ENCODE results near the gene AGPAT3. TPM values are rescaled to one million over a fixed set of nuclear protein-coding genes. Genes with fewer than 3 reads are reported as not detected.

AGPAT3 gene
- total RNA-seq, 1 experiment from 2014 or later: 13.0 TPM

- Mint-ChIP-seq H3K27ac (no peak overlapping the region), H3K27me3 (ENCODE audit: low read depth) (no peaks in the 10 kb centered on the region), H3K4me3 (no peak overlapping the region), H3K9me3 (no peaks in the 10 kb centered on the region), H3K4me1 (peaks cover 8 to 12% of the 10 kb centered on the region in 2 experiments), H3K36me3 (ENCODE audit: insufficient read depth in 1 of 3, low read depth in 3 of 3) (no peaks in the 10 kb centered on the region)
- Histone ChIP-seq H3K4me1 (ENCODE audit: insufficient read depth, low read length) (no peaks in the 10 kb centered on the region), H4K91ac (ENCODE audit: insufficient read length, low read depth, low read length) (no peak overlapping the region), H3K4me2 (ENCODE audit: insufficient read depth, insufficient read length, low read length) (no peak overlapping the region), H3K23ac (ENCODE audit: insufficient read length, low read depth, low read length) (no peak overlapping the region), H3K9me3 (ENCODE audit: control insufficient read depth, low read depth, low read length) (no peaks in the 10 kb centered on the region), H3K27ac (ENCODE audit: insufficient read length, low read depth, low read length) (no peak overlapping the region), H2BK20ac (ENCODE audit: low read depth, low read length, poor library complexity, severe bottlenecking) (no peak overlapping the region), H3T11ph (ENCODE audit: low read length) (no peak overlapping the region), H4K20me1 (ENCODE audit: control insufficient read depth, insufficient read depth, insufficient read length) (no peaks in the 10 kb centered on the region), H3K9ac (ENCODE audit: extremely low read depth, insufficient read length, low read length) (no peak overlapping the region), H3K27me3 (ENCODE audit: insufficient read depth, low read length) (no peaks in the 10 kb centered on the region), H3K56ac (ENCODE audit: insufficient read length, low read depth, low read length) (no peak overlapping the region), H2AK5ac (ENCODE audit: insufficient read length, low read length) (no peak overlapping the region), H2BK120ac (ENCODE audit: low read depth, low read length, poor library complexity, severe bottlenecking) (no peak overlapping the region), H3K18ac (ENCODE audit: insufficient read length, low read depth, low read length) (no peak overlapping the region), H2BK15ac (ENCODE audit: low read depth, low read length) (no peak overlapping the region), H3K23me2 (ENCODE audit: insufficient read length, low read depth, low read length, poor library complexity, severe bottlenecking) (no peaks in the 10 kb centered on the region), H2BK5ac (ENCODE audit: insufficient read length, low read length) (no peak overlapping the region), H3K14ac (ENCODE audit: insufficient read depth, low read length) (no peak overlapping the region), H4K5ac (ENCODE audit: insufficient read length, low read depth, low read length) (no peak overlapping the region), H2AFZ (ENCODE audit: low read length) (no peak overlapping the region), H4K8ac (replicated peaks; ENCODE audit: insufficient read length, low read depth, low read length) (no peak overlapping the region), H3K4ac (ENCODE audit: low read depth, low read length) (no peak overlapping the region), H3K79me1 (ENCODE audit: insufficient read depth, low read depth, low read length, poor library complexity, severe bottlenecking) (no peaks in the 10 kb centered on the region), H2BK12ac (ENCODE audit: insufficient read length, low read depth, low read length) (no peak overlapping the region), H3K79me2 (ENCODE audit: insufficient read depth, low read length) (no peaks in the 10 kb centered on the region)
- WGBS (ENCODE audit: extremely low coverage, insufficient read length, low lambda C conversion rate): no CpG with 5 or more reads among the region's 13 CpGs
- no peak for TF ChIP-seq CTCF (conservative IDR thresholded peaks at IDR 0.05)
- DNase-seq: no peak
Measured at GRCh38 chr21:43931489-43931888, 66.5 kb downstream of the AGPAT3 start.
